ENCODE data around the gene PNO1. TPM values are rescaled to one million over a fixed set of nuclear protein-coding genes. Genes with fewer than 3 reads are reported as not detected.

Gene PNO1
- total and polyA plus RNA-seq, 3 experiments from 2014 or later, result 18.1 to 42.0 (median 38.1) TPM

DNA sequence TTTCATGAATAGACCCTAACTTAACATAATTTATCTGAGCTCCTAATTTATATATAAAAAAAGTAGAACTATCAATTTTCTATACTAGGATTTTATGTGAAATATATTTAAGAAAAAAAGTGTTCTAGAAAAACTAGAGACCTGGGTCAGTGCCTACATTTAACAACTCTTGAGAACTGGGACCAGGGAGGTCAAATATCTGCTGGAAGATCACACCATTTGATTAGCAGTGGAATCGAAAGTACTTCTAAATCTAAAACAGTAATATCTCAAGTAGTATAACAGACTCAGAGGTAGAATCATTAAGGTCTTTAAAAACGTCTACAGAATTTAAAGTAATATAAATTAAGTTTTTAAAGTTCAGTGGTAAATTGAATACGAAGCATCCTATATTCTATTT, 60.0 kb downstream of the PNO1 start:
- DNase-seq, result no peak
- CTCF ChIA-PET, result no interaction called here
- Histone ChIP-seq H3K27ac (ENCODE audit: low read depth, low read length) (no peak overlapping the region), H3K27me3 (ENCODE audit: insufficient read depth, low read length, poor library complexity, severe bottlenecking) (no peaks in the 10 kb centered on the region), H3K9me3 (ENCODE audit: low read length) (no peaks in the 10 kb centered on the region), H3K4me1 (ENCODE audit: insufficient read depth, low read length) (peaks cover 49% of the 10 kb centered on the region), H3K4me3 (ENCODE audit: low read length) (no peak overlapping the region), H3K36me3 (ENCODE audit: insufficient read depth, low read length) (peaks cover 8% of the 10 kb centered on the region)
- H3K4me1 Mint-ChIP-seq, result peaks cover 81 to 95% (median 92%) of the 10 kb centered on the region in 3 donors
- no peaks in the 10 kb centered on the region for H3K27me3 Mint-ChIP-seq
- peak overlapping the region in 3 of 8 donors; percentile 34 to 51 (median 48) for H3K27ac Mint-ChIP-seq
- POLR2A ChIA-PET, result no interaction called here
- peak overlapping the region in 4 of 7 donors; percentile 16 to 52 (median 23) for H3K4me3 Mint-ChIP-seq
- peaks cover 0 to 34% (median 2%) of the 10 kb centered on the region in 3 donors for H3K36me3 Mint-ChIP-seq
- no peaks in the 10 kb centered on the region for H3K9me3 Mint-ChIP-seq

DNA sequence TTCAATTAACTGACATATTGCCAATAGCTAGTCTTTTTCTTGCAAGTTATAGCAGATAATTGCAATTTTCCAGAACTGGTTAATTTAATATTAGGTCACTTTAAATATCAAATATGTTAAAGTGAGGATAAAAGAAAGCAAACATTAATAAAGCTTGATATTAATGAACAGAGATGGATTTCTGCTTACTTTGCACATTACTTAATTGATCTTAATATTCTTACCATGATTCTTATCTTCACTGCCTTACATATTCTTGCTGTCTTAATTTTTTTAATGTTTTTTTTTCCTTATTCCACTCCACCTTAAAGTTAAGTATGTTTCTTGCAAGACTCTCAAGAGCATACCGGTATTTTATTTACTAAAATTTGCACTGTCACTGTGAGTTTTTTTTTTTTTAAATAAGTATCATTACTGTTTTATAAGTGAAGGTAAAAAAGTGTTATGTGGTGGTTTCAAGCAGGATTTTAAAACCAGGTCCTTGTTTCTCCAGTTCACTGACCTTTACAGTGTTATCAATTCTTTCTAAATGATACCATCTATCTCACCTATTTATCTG, 60.7 kb downstream of the PNO1 start:
- CTCF ChIA-PET, result no interaction called here
- peaks cover 83 to 95% (median 92%) of the 10 kb centered on the region in 3 donors for H3K4me1 Mint-ChIP-seq

DNA sequence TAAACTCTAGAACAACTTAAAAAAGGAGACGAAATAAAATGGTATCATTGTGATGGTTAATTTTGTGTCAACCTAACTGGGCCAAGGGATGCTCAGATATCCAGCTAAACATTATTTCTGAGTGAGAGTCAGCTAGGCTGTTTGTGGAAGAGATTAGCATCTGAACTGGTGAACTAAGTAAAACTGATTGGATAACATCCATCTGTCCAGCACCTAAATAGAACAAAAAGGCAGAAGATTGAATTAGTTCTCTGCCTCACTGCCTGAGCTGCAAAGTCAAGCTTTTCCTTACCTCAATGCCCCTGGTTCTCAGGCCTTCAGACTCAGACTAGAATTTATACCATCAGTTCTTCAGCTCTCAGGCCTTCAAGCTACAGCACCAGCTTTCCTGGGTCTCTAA, 64.6 kb downstream of the PNO1 start:
- Histone ChIP-seq H3K9me3 (ENCODE audit: low read length) (no peaks in the 10 kb centered on the region), H3K27ac (ENCODE audit: low read depth, low read length) (no peak overlapping the region), H3K4me3 (ENCODE audit: low read length) (no peak overlapping the region), H3K27me3 (ENCODE audit: insufficient read depth, low read length, poor library complexity, severe bottlenecking) (no peaks in the 10 kb centered on the region), H3K4me1 (ENCODE audit: insufficient read depth, low read length) (peaks cover 69% of the 10 kb centered on the region), H3K36me3 (ENCODE audit: insufficient read depth, low read length) (no peaks in the 10 kb centered on the region)
- Mint-ChIP-seq H3K9me3 (no peaks in the 10 kb centered on the region), H3K4me1 (peaks cover 93 to 100% (median 100%) of the 10 kb centered on the region in 3 donors), H3K27ac (peak overlapping the region in 7 of 8 donors; percentile 9 to 81 (median 43)), H3K27me3 (no peaks in the 10 kb centered on the region), H3K36me3 (peaks cover 0 to 12% (median 0%) of the 10 kb centered on the region in 3 donors), H3K4me3 (peak overlapping the region in 5 of 7 donors; percentile 12 to 78 (median 38))
- POLR2A ChIA-PET, result no interaction called here
- CTCF ChIA-PET, result no interaction called here
- no peak for DNase-seq

More for the DNA sequence above, 60.7 kb downstream of the PNO1 start:
- no peak overlapping the region for H3K4me3 ChIP-seq (ENCODE audit: low read length)
- peak overlapping the region in 5 of 8 donors; percentile 4 to 72 (median 10) for H3K27ac Mint-ChIP-seq
- peaks cover 0 to 29% (median 2%) of the 10 kb centered on the region in 3 donors for H3K36me3 Mint-ChIP-seq
- peaks cover 51% of the 10 kb centered on the region for H3K4me1 ChIP-seq (ENCODE audit: insufficient read depth, low read length)
- H3K27me3 ChIP-seq (ENCODE audit: insufficient read depth, low read length, poor library complexity, severe bottlenecking), result no peaks in the 10 kb centered on the region
- H3K9me3 ChIP-seq (ENCODE audit: low read length), result no peaks in the 10 kb centered on the region
- H3K4me3 Mint-ChIP-seq, result peak overlapping the region in 5 of 7 donors; percentile 21 to 49 (median 38)
- H3K27ac ChIP-seq (ENCODE audit: low read depth, low read length), result no peak overlapping the region
- peaks cover 8% of the 10 kb centered on the region for H3K36me3 ChIP-seq (ENCODE audit: insufficient read depth, low read length)
- H3K9me3 Mint-ChIP-seq, result no peaks in the 10 kb centered on the region
- no peak for DNase-seq
- no peaks in the 10 kb centered on the region for H3K27me3 Mint-ChIP-seq
- POLR2A ChIA-PET, result no interaction called here

DNA sequence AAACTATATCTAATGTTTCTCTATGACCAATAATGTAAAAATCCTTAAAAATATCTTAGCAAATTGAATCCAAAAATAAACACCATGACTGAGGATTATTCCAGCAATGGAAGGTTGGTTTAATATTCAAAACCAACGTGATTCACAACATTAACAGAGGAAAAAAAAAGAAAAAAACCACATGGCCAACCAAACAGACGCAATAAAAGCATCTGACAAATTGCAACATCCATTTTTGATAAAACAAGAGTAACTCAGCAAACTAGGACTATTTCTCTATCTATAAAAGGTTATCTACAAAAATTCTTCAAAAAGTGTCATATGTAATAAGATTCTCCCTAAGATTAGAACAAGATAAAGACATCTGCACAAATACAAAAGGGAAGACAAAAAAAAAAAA, 65.7 kb downstream of the PNO1 start:
- Mint-ChIP-seq H3K9me3 (no peaks in the 10 kb centered on the region), H3K4me3 (peak overlapping the region in 4 of 7 donors; percentile 1 to 78 (median 19)), H3K4me1 (peaks cover 93 to 100% (median 100%) of the 10 kb centered on the region in 3 donors), H3K36me3 (peaks cover 0 to 12% (median 0%) of the 10 kb centered on the region in 3 donors), H3K27me3 (no peaks in the 10 kb centered on the region), H3K27ac (peak overlapping the region in 3 of 8 donors; percentile 24 to 81 (median 47))
- DNase-seq, result no peak
- Histone ChIP-seq H3K36me3 (ENCODE audit: insufficient read depth, low read length) (no peaks in the 10 kb centered on the region), H3K4me1 (ENCODE audit: insufficient read depth, low read length) (peaks cover 63% of the 10 kb centered on the region), H3K9me3 (ENCODE audit: low read length) (no peaks in the 10 kb centered on the region), H3K27me3 (ENCODE audit: insufficient read depth, low read length, poor library complexity, severe bottlenecking) (no peaks in the 10 kb centered on the region), H3K27ac (ENCODE audit: low read depth, low read length) (no peak overlapping the region), H3K4me3 (ENCODE audit: low read length) (no peak overlapping the region)
- CTCF ChIA-PET, result interaction anchor here (1.2 kb wide), 1 partner anchor 27 kb away, joined by 3 read pairs; no protein-coding TSS in a partner anchor
- POLR2A ChIA-PET, result interaction anchor here (0.6 kb wide), 1 partner anchor 22 kb away, joined by 3 read pairs; no protein-coding TSS in a partner anchor

DNA sequence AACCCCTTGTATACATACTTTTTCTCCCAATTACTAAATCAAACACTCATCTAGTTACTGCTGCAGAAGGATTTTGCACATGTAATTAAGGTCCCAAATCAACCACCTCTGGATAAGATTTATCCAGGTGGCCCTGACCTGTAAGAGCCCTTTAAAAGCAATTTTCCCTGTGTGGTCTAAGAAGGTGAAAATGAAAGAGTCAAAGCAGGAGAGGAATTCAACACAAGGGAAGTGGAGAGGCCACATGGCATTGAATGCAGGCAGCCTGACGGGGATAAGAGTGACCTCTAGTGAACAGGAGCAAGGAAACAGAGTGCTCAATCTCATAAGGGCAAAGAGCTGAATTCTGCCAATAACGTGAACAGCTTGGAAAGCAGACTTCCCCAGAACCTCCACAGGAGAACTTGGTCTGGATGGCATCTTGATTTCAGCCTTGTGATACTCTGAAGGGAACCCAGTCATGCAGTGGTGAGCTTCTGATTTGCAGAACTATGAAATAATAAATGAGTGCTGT, 67.5 kb downstream of the PNO1 start:
- no peak overlapping the region for H3K4me3 ChIP-seq (ENCODE audit: low read length)
- ChIA-PET POLR2A (interaction anchor here (0.5 to 0.8 kb wide), 2 partner anchors 23 to 28 kb away, joined by 3 read pairs; no protein-coding TSS in a partner anchor), CTCF (interaction anchor here (0.6 to 1.4 kb wide), 4 partner anchors 9 to 28 kb away, joined by 3 to 4 read pairs (median 3); no protein-coding TSS in a partner anchor)
- H3K36me3 ChIP-seq (ENCODE audit: insufficient read depth, low read length), result no peaks in the 10 kb centered on the region
- Mint-ChIP-seq H3K27ac (peak overlapping the region in 7 of 8 donors; percentile 34 to 79 (median 69)), H3K4me3 (peak overlapping the region in 6 of 7 donors; percentile 2 to 66 (median 50)), H3K36me3 (peaks cover 0 to 12% (median 0%) of the 10 kb centered on the region in 3 donors), H3K27me3 (no peaks in the 10 kb centered on the region), H3K4me1 (peaks cover 90 to 100% (median 100%) of the 10 kb centered on the region in 3 donors), H3K9me3 (no peaks in the 10 kb centered on the region)
- DNase-seq, result peak in 1 of 5 donors; percentile 15
- H3K4me1 ChIP-seq (ENCODE audit: insufficient read depth, low read length), result peaks cover 49% of the 10 kb centered on the region
- H3K9me3 ChIP-seq (ENCODE audit: low read length), result no peaks in the 10 kb centered on the region
- H3K27me3 ChIP-seq (ENCODE audit: insufficient read depth, low read length, poor library complexity, severe bottlenecking), result no peaks in the 10 kb centered on the region
- no peak overlapping the region for H3K27ac ChIP-seq (ENCODE audit: low read depth, low read length)

Other genes with a start within 250 kb of the PNO1 start
- gene C1D, start 94.9 kb upstream of the PNO1 start, total RNA-seq, result 10 to 100 TPM; 28.4 to 33.9 TPM
- gene C1D, start 94.9 kb upstream of the PNO1 start, polyA plus RNA-seq, result 30.3 TPM
- gene PPP3R1, start 94.6 kb downstream of the PNO1 start, total RNA-seq, result 10 to 100 TPM; 85.0 to 86.1 TPM
- 4.2 TPM for gene PPP3R1, start 94.6 kb downstream of the PNO1 start, polyA plus RNA-seq
- gene CNRIP1, start 162.1 kb downstream of the PNO1 start, total RNA-seq, result under 1 TPM in 1 of 2 experiments, not detected in 1; 0.11 TPM
- gene CNRIP1, start 162.1 kb downstream of the PNO1 start, polyA plus RNA-seq, result not detected
- 10 to 100 TPM; 21.3 to 23.0 TPM for gene PLEK, start 207.4 kb downstream of the PNO1 start, total RNA-seq
- 135 TPM for gene PLEK, start 207.4 kb downstream of the PNO1 start, polyA plus RNA-seq